NCI-H748 (cell line): ENCODE data around the gene CNTNAP2.

ENCODE experiments used
- DNase-seq: peaks from one replicate; lab custom pipeline; 2025; ENCODE audit not compliant: unreplicated experiment; lab: John Stamatoyannopoulos, UW

The CNTNAP2 gene

GRCh38 chr7:148155000-148155399 lies 2038.4 kb downstream of the CNTNAP2 start:
- DNase-seq: no peak

GRCh38 chr7:148155826-148156225 lies 2039.2 kb downstream of the CNTNAP2 start:
- no peak for DNase-seq

DNA sequence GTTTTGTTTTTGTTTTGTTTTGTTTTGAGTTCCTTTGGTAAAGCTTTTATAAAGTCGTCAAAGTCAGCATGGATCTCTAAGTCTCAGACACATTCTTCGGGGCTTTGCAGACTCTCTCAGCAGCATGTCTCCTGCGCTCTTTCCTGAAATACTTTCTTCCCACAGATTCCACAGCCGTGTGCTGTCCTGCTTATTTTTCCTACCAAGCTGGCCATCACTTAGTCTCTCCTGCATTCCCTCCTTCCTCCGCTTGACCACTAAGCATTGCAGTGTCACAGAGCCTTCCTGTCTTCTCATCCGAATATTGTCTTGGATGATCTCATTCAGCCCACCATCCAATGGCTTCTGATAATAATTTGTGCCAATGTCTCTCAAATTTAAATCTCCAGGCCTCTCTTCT lies 2039.6 kb downstream of the CNTNAP2 start:
- no peak for DNase-seq

DNA sequence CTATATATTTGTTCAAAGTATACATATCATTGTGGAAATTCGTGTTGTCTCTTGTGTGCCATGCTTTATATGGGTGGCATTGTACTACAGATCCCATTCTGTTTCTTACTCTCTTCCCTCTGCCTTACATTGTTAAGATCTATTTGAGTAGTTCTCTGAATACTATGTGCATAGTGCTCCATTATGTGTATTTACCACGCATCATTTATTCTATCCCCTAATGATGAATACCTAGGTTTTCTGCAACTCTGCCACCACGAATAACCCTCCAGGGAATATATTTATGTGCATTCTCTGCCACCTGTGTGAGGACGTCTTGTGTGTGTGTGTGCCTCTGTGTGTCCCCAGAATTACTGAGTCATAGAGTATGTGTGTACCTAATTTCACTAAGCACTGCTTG lies 2042.7 kb downstream of the CNTNAP2 start:
- DNase-seq: peak; percentile 28

DNA sequence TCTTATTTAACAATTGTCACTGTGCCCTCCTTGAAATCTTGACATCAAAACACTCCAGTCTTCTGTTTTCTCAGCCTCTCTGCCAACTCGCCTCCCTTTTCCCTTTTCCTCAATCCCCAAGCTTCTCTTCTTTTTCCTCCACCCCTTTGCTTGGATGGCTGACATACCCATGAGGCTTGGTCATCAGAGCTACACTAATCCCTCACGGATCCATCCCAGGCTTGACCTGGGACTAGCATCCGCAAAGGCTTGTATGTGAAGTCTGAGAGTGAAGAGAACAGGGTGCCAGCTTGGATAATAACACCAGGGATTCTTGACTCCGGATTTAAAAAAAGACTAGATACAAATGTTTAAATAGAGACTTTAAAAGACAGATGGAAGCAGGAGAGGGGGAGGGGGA lies 2045.2 kb downstream of the CNTNAP2 start:
- DNase-seq: no peak

- DNase-seq: no peak
Measured at GRCh38 chr7:148162808-148163207, 2046.2 kb downstream of the CNTNAP2 start.

DNA sequence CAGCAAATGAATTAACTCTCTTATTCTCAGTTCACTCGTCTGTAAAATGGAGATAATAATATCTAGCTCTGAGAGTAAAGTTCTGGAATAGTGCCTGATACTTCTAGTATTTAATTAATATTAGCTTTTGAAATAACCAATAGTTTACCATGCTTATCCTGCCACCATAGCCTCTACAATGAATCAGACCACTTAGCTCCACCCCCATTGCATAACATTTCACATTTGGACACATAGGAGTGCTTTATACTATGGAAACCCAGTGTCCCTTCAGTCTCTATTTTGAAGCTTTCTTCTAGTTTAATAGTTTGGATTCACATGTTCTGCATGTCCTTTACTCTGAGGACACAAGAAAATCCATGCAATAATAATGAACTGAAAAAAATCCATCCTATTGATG lies 2046.6 kb downstream of the CNTNAP2 start:
- DNase-seq: no peak

DNA sequence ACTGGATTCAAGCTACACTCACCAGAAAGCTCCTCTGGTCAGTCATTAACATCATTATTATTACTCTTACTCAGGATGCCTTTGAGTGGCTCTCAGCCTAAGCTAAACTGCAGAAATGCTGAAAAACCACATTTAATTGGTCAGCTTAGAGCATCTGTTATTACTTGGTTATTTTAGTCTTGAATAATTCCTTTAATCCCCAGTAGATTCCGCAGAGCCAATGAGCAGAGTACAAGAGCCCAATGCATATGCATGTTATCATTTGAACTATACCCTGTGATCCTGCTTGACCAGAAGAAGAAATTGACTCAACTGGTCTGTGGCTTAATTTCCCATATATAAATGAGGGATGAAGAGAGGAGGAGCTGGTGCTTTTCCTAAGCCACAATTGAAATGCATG lies 2056.3 kb downstream of the CNTNAP2 start:
- DNase-seq: no peak

- DNase-seq: peak; percentile 34
Measured at GRCh38 chr7:148173369-148173768, 2056.8 kb downstream of the CNTNAP2 start.

DNA sequence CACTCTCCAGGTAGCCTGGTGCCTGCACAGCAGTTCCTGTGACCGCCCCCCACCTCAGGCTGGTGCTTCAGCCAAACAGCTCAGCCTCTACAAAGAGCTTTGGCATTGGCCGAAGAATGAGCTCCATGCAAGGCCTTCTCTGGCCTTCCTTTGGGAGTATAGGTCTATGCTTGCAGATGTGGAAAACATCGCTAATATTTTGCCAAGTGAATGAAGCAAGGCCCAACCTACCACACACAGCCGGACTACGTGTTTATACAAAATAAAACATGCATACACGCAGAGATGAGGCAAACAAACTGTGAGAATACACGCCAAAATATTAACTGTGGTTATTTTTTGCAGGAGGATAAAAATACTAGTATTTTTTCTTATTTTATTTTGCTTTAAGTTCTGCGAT lies 2057.8 kb downstream of the CNTNAP2 start:
- DNase-seq: no peak

- no peak for DNase-seq
Measured at GRCh38 chr7:148175512-148175911, 2058.9 kb downstream of the CNTNAP2 start.

DNA sequence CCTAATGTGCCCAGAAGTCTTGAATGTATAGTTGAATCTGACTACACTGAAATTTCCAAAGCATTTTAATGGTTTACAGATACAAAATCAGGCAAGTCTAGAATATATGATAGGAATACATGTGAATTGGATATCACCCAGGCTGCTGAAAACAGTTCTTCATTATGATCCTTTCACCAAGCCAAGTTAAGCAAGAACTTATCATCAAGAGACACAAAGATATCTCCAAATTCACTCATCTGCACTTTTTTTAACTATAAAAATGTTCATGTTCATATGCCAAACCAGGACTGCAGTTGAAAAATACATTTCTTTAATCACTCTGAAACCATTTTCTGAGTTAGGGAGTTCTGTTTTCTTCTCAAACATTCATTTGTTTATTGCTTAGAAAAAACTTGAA lies 2061.4 kb downstream of the CNTNAP2 start:
- no peak for DNase-seq

GRCh38 chr7:148180075-148180474 lies 2063.5 kb downstream of the CNTNAP2 start:
- DNase-seq: no peak

- DNase-seq: no peak
Measured at GRCh38 chr7:148182264-148182663, 2065.7 kb downstream of the CNTNAP2 start.

- DNase-seq: no peak
Measured at GRCh38 chr7:148185041-148185440, 2068.4 kb downstream of the CNTNAP2 start.

DNA sequence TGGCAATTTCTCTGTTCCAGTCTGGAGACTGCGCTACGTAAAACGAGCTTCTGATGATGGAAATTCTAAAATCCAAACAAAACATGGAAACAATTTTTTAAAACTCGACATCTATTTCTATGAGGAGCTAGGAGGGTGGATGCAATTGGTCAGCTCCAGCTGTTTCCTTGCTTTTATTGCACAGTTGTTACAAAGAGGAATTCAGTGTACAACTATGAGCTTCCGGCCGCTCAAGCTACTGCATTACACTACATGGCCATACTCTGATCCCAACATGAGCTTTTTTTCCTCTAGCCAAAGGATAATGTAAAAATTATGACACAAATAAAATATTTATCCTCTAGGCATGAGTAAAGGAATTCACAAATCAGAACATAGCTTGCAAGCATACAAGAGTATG lies 2070.9 kb downstream of the CNTNAP2 start:
- no peak for DNase-seq

DNA sequence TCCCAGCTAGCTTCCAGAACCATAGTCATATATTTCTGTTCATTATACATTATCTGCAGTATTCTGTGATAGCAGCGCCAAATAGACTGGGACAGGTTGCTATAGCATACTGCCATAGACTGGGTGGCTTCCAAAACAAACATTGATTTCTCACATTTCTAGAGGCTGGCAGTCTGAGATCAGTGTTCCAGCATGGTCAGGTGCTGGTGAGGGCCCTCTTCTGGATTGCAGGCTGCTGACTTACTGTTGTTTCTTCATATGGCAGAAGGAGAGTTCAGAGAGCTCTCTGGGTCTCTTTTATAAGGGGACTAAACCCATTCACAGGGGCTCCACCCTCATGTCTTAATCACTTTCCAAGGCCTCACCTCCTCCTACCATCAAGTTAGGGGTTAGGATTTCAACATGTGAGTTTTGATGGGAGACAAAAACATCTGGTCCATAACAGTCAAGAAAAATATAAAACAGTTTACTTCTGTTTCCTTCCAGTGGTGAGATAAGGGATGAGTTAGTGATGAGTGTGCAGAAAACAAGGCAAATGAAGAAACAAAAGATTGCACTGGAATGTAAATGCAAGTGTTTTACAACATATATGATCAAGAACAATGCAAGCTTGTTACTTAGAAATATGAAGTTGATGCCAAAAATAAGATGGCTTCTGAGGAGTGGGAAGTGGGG lies 2074.9 kb downstream of the CNTNAP2 start:
- DNase-seq: peak; percentile 14

DNA sequence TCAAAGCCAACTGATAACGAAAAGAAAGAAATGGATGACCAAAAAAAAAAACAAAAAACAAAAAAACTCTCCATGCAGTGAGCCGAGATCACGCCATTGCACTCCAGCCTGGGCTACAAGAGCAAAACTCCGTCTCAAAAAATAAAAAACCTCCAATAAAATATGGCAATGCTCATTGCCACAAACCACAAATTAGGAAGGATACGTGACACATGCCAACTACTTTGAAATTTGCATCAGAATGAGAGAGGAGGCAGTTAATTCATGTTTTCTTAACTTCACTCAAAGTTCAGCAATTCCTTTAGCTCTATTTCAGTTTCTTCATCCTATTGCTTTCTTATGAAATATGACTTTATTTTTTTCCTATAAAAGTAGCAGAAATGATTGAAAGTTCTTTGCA lies 2075.9 kb downstream of the CNTNAP2 start:
- no peak for DNase-seq

- peak; percentile 39 for DNase-seq
Measured at GRCh38 chr7:148201992-148202391, 2085.4 kb downstream of the CNTNAP2 start.

DNA sequence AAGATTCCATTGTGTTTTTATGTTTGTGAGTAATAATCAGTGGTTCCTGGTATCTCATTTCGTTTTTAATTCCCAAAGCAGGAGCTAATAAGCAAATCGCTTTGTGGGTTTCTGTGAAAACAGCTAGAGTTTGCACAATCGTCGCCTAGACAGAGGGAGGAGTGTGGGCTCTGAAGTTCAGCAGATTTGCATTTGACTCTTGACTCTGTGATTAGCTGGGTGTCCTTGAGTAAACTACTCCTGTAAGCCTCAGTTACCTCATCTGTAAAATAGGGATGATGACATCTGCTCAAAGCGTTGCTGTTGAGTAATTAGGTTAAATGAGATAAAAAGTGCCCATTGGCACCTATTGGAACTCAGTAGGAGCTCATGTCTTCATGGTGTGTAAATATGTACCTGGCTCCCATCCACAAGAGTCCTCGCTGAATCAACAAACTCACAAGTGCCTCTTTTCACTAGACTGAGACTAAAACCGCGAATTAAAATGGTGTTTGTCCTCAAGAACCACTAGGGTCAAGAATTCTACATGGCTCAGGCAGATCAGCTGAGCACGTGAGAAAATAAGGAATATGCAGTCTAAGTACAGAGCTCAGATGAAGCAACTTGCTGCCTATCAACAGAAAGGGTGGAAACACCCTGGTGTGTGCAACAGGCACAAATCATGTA lies 2088.2 kb downstream of the CNTNAP2 start:
- DNase-seq: peak; percentile 89

GRCh38 chr7:148209643-148210190 lies 2093.1 kb downstream of the CNTNAP2 start:
- no peak for DNase-seq

- no peak for DNase-seq
Measured at GRCh38 chr7:148210804-148211325, 2094.3 kb downstream of the CNTNAP2 start.
